ENCODE results near the gene SCLY.

SCLY gene

DNA sequence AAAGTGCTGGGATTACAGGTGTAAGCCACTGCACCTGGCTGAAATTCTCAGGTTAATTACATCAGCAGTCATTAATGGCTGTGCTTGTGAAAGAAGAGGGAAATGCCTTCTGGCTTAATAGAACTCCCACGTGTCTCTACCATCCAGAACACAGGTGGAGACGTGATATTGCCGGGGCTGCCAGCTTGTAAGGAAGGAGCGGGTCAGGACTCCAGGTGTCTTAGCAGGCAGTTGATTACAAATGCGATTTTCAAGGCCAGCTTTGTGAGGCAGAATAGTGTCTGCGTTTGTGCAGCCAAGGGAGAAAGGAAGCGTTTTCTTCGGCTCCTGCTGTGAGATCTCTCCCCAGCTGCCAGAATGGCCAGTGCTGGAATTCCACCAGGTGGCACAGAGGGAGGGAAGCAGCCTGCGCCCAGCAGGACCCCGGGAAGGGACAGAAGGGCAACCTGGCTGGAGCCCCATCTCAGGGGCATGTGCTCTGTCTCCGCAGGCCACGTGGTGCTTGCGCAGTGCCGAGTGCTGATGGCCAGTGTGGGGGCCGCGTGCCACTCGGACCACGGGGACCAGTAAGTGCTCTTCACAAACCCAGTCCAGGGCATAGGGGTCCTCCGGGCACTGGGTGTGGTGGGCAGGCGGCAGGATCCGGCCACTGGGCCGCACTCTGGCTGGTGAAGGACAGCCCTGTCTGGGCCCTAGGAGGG lies 35.7 kb downstream of the SCLY start:
- peaks cover 4 to 12% of the 10 kb centered on the region in 2 donors for H3K36me3 ChIP-seq (replicated peaks in 1 of 2; ENCODE audit: control insufficient read depth in 2 of 2, insufficient read depth in 2 of 2, low read length in 2 of 2)
- H3K4me1 ChIP-seq (ENCODE audit: control insufficient read depth in 2 of 2, insufficient read depth in 1 of 2, low read depth in 1 of 2, low read length in 2 of 2), result peaks cover 3 to 4% of the 10 kb centered on the region in 2 donors
- no peak overlapping the region for H3K23ac ChIP-seq (ENCODE audit: low read depth, low read length, poor library complexity)
- no peak for DNase-seq (ENCODE audit: low spot score)
- peak overlapping the region; percentile 74 for H2AK5ac ChIP-seq (ENCODE audit: low read depth, low read length)
- H2BK5ac ChIP-seq (ENCODE audit: low read length), result no peak overlapping the region
- no peak overlapping the region for H2AFZ ChIP-seq (ENCODE audit: low read length)
- no peak overlapping the region for H3K4me2 ChIP-seq (ENCODE audit: insufficient read depth, low read length, poor library complexity, severe bottlenecking)
- no CpG with 5 or more reads among the region's 22 CpGs for WGBS, 2 donors (ENCODE audit: extremely low coverage in 2 of 2, insufficient read length in 2 of 2, insufficient replicate concordance in 1 of 2)
- H3K9ac ChIP-seq (ENCODE audit: low read depth, low read length, poor library complexity), result peak overlapping the region; percentile 21
- H3K4ac ChIP-seq (ENCODE audit: low read length), result peak overlapping the region; percentile 66
- H4K8ac ChIP-seq (ENCODE audit: low read depth, low read length), result peak overlapping the region; percentile 17
- H3K14ac ChIP-seq (ENCODE audit: low read length), result peak overlapping the region; percentile 1
- no peak overlapping the region for H2BK15ac ChIP-seq (ENCODE audit: low read length)
- H3K9me3 ChIP-seq (replicated peaks in 1 of 2; ENCODE audit: control insufficient read depth in 2 of 2, insufficient read depth in 1 of 2, low read depth in 1 of 2, low read length in 2 of 2), result peaks cover 0 to 4% of the 10 kb centered on the region in 2 donors
- H3K27me3 ChIP-seq (ENCODE audit: control insufficient read depth in 3 of 3, insufficient read depth in 3 of 3, low read depth in 1 of 3, low read length in 3 of 3), result peaks cover 0 to 2% (median 0%) of the 10 kb centered on the region in 3 experiments
- peak overlapping the region; percentile 87 for H2BK120ac ChIP-seq (ENCODE audit: low read depth, low read length)
- no peak overlapping the region for H4K91ac ChIP-seq (ENCODE audit: low read depth, low read length, poor library complexity)
- no peak overlapping the region for H3K27ac ChIP-seq (replicated peaks; ENCODE audit: low read length)
- no peak overlapping the region for H3K4me3 ChIP-seq (ENCODE audit: low read length in 2 of 2)
- peak overlapping the region; percentile 64 for H3K18ac ChIP-seq (ENCODE audit: low read length)
- H3K79me1 ChIP-seq (ENCODE audit: low read depth, low read length), result no peaks in the 10 kb centered on the region
- H2BK12ac ChIP-seq (ENCODE audit: low read length), result no peak overlapping the region

DNA sequence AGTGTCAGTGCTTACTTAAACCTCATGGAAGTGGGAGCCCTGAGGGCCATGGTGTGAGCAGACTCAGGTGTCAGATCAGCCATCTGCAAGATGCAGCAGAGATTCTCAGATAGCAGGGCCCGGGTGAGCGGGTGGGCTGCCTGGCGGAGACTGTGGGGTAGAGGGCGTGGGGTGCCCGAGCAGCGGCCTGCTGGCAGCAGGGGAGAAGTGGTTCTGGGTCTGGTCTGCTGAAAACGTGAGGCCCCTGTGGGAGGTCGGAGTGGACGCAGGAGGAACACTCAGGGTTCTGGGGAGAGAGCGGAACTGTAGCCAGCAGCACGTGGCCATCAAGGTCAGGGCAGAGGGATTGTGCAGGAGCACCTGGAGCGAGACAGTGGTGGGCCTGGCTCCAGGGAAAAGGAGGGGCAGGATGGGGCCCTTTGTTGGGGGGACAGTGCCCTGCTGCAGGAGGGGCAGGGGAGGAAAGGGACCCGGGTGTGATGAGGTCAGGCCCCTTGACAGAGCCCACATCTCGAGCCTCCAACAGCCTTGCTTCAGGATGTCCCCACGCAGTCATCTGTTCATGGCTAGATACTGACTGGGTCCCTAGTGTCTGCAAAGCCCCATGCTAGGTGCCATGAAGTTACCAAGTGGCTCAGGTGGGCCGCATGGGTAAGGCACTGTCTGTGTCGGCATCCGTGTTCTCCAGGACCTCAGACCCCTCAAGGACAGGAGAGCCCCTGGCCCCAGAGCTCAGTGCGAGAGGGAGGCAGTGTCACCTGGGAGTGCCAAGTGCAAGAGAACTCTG lies 36.6 kb downstream of the SCLY start:
- Histone ChIP-seq H3K18ac (ENCODE audit: low read length) (peak overlapping the region; percentile 48), H3K23ac (ENCODE audit: low read depth, low read length, poor library complexity) (peak overlapping the region; percentile 90), H3K4ac (ENCODE audit: low read length) (peak overlapping the region; percentile 99), H3K79me1 (ENCODE audit: low read depth, low read length) (no peaks in the 10 kb centered on the region), H3K9me3 (replicated peaks in 1 of 2; ENCODE audit: control insufficient read depth in 2 of 2, insufficient read depth in 1 of 2, low read depth in 1 of 2, low read length in 2 of 2) (peaks cover 0 to 4% of the 10 kb centered on the region in 2 donors), H3K4me1 (ENCODE audit: control insufficient read depth in 2 of 2, insufficient read depth in 1 of 2, low read depth in 1 of 2, low read length in 2 of 2) (peaks cover 4 to 7% of the 10 kb centered on the region in 2 donors), H3K4me3 (ENCODE audit: low read length in 2 of 2) (no peak overlapping the region), H2BK120ac (ENCODE audit: low read depth, low read length) (no peak overlapping the region), H3K27me3 (ENCODE audit: control insufficient read depth in 3 of 3, insufficient read depth in 3 of 3, low read depth in 1 of 3, low read length in 3 of 3) (peaks cover 0 to 2% (median 0%) of the 10 kb centered on the region in 3 experiments), H4K91ac (ENCODE audit: low read depth, low read length, poor library complexity) (no peak overlapping the region), H3K14ac (ENCODE audit: low read length) (no peak overlapping the region), H4K8ac (ENCODE audit: low read depth, low read length) (no peak overlapping the region), H3K27ac (replicated peaks; ENCODE audit: low read length) (no peak overlapping the region), H3K4me2 (ENCODE audit: insufficient read depth, low read length, poor library complexity, severe bottlenecking) (no peak overlapping the region), H2BK5ac (ENCODE audit: low read length) (no peak overlapping the region), H3K9ac (ENCODE audit: low read depth, low read length, poor library complexity) (peak overlapping the region; percentile 40), H2AK5ac (ENCODE audit: low read depth, low read length) (no peak overlapping the region), H2BK15ac (ENCODE audit: low read length) (peak overlapping the region; percentile 90), H3K36me3 (replicated peaks in 1 of 2; ENCODE audit: control insufficient read depth in 2 of 2, insufficient read depth in 2 of 2, low read length in 2 of 2) (peaks cover 2 to 5% of the 10 kb centered on the region in 2 donors), H2AFZ (ENCODE audit: low read length) (no peak overlapping the region), H2BK12ac (ENCODE audit: low read length) (no peak overlapping the region)
- no peak for DNase-seq (ENCODE audit: low spot score)
- no CpG with 5 or more reads among the region's 19 CpGs for WGBS, 2 donors (ENCODE audit: extremely low coverage in 2 of 2, insufficient read length in 2 of 2, insufficient replicate concordance in 1 of 2)

DNA sequence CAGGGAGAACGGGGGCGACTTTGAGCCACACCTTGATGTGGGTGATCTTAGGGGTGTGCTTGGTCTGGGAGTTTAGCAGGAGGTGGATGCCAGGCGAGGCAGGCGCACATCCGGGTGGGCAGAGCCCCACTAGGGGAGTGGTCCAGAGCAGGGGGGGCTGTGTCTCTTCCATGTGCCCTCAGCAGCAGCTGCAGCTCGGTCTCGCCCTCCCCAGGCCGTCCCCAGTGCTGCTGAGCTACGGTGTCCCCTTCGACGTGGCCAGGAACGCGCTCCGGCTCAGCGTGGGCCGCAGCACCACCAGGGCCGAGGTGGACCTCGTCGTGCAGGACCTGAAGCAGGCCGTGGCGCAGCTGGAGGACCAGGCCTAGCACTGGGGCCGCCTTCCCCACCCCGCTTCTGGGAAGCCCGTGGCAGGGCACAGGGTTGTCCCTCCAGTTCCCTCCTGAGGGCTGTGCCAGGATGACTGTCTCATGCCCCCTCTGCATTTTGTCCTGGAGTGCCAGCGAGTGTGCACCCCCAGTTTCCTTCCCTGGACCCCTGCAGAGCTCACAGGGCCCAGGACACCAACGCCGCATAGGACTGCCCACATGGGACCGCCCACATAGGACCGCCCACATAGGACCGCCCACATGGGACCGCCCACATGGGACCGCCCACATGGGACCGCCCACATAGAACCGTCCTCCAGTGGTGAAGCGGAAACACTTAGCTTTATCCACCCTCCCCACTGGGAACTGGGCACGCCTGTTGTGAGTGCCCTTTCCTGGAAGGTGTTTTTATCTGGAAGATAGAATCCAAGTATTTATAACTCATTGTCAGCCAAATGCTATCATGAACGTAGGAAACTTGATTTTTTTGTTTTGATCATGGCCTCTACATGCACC lies 37.4 kb downstream of the SCLY start:
- DNase-seq (ENCODE audit: low spot score), result peak; percentile 45
- H3K23ac ChIP-seq (ENCODE audit: low read depth, low read length, poor library complexity), result peak overlapping the region; percentile 90
- no CpG with 5 or more reads among the region's 37 CpGs for WGBS, 2 donors (ENCODE audit: extremely low coverage in 2 of 2, insufficient read length in 2 of 2, insufficient replicate concordance in 1 of 2)

More for the DNA sequence above, 37.4 kb downstream of the SCLY start:
- H4K8ac ChIP-seq (ENCODE audit: low read depth, low read length), result no peak overlapping the region
- H3K4me1 ChIP-seq (ENCODE audit: control insufficient read depth in 2 of 2, insufficient read depth in 1 of 2, low read depth in 1 of 2, low read length in 2 of 2), result peaks cover 10 to 11% of the 10 kb centered on the region in 2 donors
- H2BK12ac ChIP-seq (ENCODE audit: low read length), result no peak overlapping the region
- H2BK5ac ChIP-seq (ENCODE audit: low read length), result no peak overlapping the region
- H3K4me3 ChIP-seq (ENCODE audit: low read length in 2 of 2), result peak overlapping the region in 1 of 2 donors; percentile 7
- no peak overlapping the region for H3K4me2 ChIP-seq (ENCODE audit: insufficient read depth, low read length, poor library complexity, severe bottlenecking)
- H3K18ac ChIP-seq (ENCODE audit: low read length), result peak overlapping the region; percentile 68
- H3K14ac ChIP-seq (ENCODE audit: low read length), result peak overlapping the region; percentile 97
- no peak overlapping the region for H2AFZ ChIP-seq (ENCODE audit: low read length)
- H2BK15ac ChIP-seq (ENCODE audit: low read length), result peak overlapping the region; percentile 90
- H3K79me1 ChIP-seq (ENCODE audit: low read depth, low read length), result no peaks in the 10 kb centered on the region
- H4K91ac ChIP-seq (ENCODE audit: low read depth, low read length, poor library complexity), result no peak overlapping the region
- peak overlapping the region; percentile 72 for H2AK5ac ChIP-seq (ENCODE audit: low read depth, low read length)
- H3K36me3 ChIP-seq (replicated peaks in 1 of 2; ENCODE audit: control insufficient read depth in 2 of 2, insufficient read depth in 2 of 2, low read length in 2 of 2), result peaks cover 0 to 3% of the 10 kb centered on the region in 2 donors
- H3K9me3 ChIP-seq (replicated peaks in 1 of 2; ENCODE audit: control insufficient read depth in 2 of 2, insufficient read depth in 1 of 2, low read depth in 1 of 2, low read length in 2 of 2), result peaks cover 0 to 4% of the 10 kb centered on the region in 2 donors
- H3K9ac ChIP-seq (ENCODE audit: low read depth, low read length, poor library complexity), result no peak overlapping the region
- peak overlapping the region; percentile 99 for H3K4ac ChIP-seq (ENCODE audit: low read length)
- H3K27me3 ChIP-seq (ENCODE audit: control insufficient read depth in 3 of 3, insufficient read depth in 3 of 3, low read depth in 1 of 3, low read length in 3 of 3), result peaks cover 0 to 2% (median 0%) of the 10 kb centered on the region in 3 experiments
- H3K27ac ChIP-seq (replicated peaks; ENCODE audit: low read length), result no peak overlapping the region
- H2BK120ac ChIP-seq (ENCODE audit: low read depth, low read length), result peak overlapping the region; percentile 77

Measured in neuronal stem cell (in vitro differentiated cells).